PFSK-1 (cell line): Measurements from ENCODE around the gene EFR3B.

Source experiments
- FOXP2 ChIP-seq: optimal IDR thresholded peaks from 2 replicates; pipeline ENCODE3; 2011; ENCODE audit warnings: borderline replicate concordance, control low read depth, inconsistent platforms; ENCODE audit not compliant: insufficient read depth; ENCODE audit errors: extremely low read length, extremely low read depth
- POLR2AphosphoS5 ChIP-seq: IDR thresholded peaks from 2 replicates; pipeline ENCODE4 v1.6.1; 2012; ENCODE audit warnings: low read depth, mild to moderate bottlenecking, control low read depth, low read length, moderate library complexity
- REST ChIP-seq, 2 experiments: IDR thresholded peaks; 2 replicates each; pipeline versions ENCODE4 v1.6.1 to v1.8.0; 2011 to 2012; ENCODE audit warnings: low read depth in 2 of 2, low read length in 2 of 2, control low read depth in 1 of 2, inconsistent platforms in 1 of 2, mild to moderate bottlenecking in 1 of 2, moderate library complexity in 1 of 2; ENCODE audit not compliant: insufficient read depth in 1 of 2
- SIN3A ChIP-seq: IDR thresholded peaks from 2 replicates; pipeline ENCODE4 v1.6.1; 2012; ENCODE audit warnings: mild to moderate bottlenecking, low read length, moderate library complexity, borderline replicate concordance; ENCODE audit not compliant: insufficient read depth
- TAF1 ChIP-seq: IDR thresholded peaks from 2 replicates; pipeline ENCODE4 v1.6.1; 2012; ENCODE audit warnings: low read length, control low read depth, borderline replicate concordance; ENCODE audit not compliant: insufficient read depth

- TF ChIP-seq POLR2AphosphoS5 (no peak), TAF1 (no peak), SIN3A (no peak), REST (IDR thresholded peaks at IDR 0.05; ENCODE audit: insufficient read depth in 1 of 2, low read depth in 2 of 2, low read length in 2 of 2) (no peak), FOXP2 (no peak)
Observed at GRCh38 chr2:25076749-25077148, 34.9 kb downstream of the EFR3B start.
